Right lobe of liver (tissue), 4 donors: ENCODE data around the gene MDH2.

Experiments used
- POLR2A ChIP-seq: fragments of 450-650 bp; IDR thresholded peaks from one replicate; pipeline ENCODE4 v1.6.1; 2017; ENCODE audit warnings: antibody characterized with exemption, mild to moderate bottlenecking
- TF ChIP-seq, protein P1 (sequence below), 4 donors: fragments of 200-600 bp in 3 of 4; fragments of 450-650 bp in 1 of 4; IDR thresholded peaks; one replicate each; pipeline versions ENCODE4 v1.5.1 to v1.8.0; 2016 to 2022; ENCODE audit warnings: antibody characterized with exemption in 4 of 4, mild to moderate bottlenecking in 2 of 4
- donor health status: DM: no; HTN: no; CAD: no.
- donor health status: DM: no; HTN: no; CAD: no.
- donor health status: DM: no; HTN: yes; CAD: no.

DNA sequence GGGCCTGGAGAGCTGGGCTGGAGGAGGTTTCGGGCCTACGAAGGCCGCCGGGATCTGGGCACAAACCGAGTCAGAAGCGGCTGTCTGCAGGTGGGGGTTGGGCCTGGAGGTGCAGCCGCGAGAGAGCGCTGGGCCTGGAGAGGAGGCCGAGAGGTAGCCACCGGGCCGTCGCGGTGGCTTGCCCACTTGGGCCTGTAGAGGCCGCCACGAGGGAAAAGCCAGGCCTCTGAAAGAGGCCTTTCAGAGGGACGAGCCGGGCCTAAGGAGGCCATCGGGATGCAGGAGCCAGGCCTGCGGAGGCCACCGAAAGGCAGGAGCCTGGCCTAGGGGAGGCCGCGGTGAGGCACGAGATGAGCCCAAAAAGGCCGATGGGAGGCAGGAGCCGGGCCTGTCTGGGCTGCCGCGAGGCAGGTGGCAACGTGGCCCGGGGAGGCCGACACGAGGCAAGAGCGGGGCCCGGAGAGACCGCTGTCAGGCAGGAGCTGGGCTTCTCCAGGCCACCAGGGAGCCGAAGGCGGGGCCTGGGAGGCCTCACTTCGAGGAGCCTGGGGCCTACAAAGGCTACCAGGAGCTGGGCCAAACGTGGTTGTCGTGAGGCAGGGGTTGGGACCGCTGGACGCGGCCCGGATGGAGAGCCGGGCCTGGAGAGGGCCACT is 25.6 kb downstream of the MDH2 start:
- TF ChIP-seq, protein P1, sequence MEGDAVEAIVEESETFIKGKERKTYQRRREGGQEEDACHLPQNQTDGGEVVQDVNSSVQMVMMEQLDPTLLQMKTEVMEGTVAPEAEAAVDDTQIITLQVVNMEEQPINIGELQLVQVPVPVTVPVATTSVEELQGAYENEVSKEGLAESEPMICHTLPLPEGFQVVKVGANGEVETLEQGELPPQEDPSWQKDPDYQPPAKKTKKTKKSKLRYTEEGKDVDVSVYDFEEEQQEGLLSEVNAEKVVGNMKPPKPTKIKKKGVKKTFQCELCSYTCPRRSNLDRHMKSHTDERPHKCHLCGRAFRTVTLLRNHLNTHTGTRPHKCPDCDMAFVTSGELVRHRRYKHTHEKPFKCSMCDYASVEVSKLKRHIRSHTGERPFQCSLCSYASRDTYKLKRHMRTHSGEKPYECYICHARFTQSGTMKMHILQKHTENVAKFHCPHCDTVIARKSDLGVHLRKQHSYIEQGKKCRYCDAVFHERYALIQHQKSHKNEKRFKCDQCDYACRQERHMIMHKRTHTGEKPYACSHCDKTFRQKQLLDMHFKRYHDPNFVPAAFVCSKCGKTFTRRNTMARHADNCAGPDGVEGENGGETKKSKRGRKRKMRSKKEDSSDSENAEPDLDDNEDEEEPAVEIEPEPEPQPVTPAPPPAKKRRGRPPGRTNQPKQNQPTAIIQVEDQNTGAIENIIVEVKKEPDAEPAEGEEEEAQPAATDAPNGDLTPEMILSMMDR (IDR thresholded peaks at IDR 0.05), result no peak
- TF ChIP-seq POLR2A, result no peak
